Kidney epithelial cell (primary cell): ENCODE measurements around the gene YEATS4. TPM values are rescaled to one million over a fixed set of nuclear protein-coding genes. Genes with fewer than 3 reads are reported as not detected.

Experiments
- DNase-seq: peaks from one replicate; pipeline ENCODE4 v3.0.0-alpha.2; 2010; ENCODE audit warnings: low read depth
- H3K27me3 ChIP-seq: 2 replicates; pipeline ENCODE4 v1.6.0; 2011; ENCODE audit warnings: low read length; ENCODE audit not compliant: control insufficient read depth, insufficient read depth
- H3K36me3 ChIP-seq: 2 replicates; pipeline ENCODE4 v1.5.1; 2011; ENCODE audit warnings: low read length; ENCODE audit not compliant: control insufficient read depth, insufficient read depth
- H3K4me3 ChIP-seq: 2 replicates; pipeline ENCODE4 v1.5.1; 2011; ENCODE audit warnings: low read depth, mild to moderate bottlenecking, control low read depth, low read length
- CTCF ChIP-seq: IDR thresholded peaks from 2 replicates; pipeline ENCODE4 v1.5.1; 2011; ENCODE audit warnings: mild to moderate bottlenecking, moderate library complexity, low read length, control low read depth, inconsistent platforms; ENCODE audit not compliant: insufficient read depth, poor library complexity, severe bottlenecking
- total RNA-seq: library from RNA; depleted of rRNA; stranded (reverse); fragments of >200 nt; gene quantifications from 2 replicates; pipeline ENCODE4 v1.2.3, GENCODE V29; 2015

Gene YEATS4
- total RNA-seq, 1 donor from 2014 or later = 55.6 TPM

DNA sequence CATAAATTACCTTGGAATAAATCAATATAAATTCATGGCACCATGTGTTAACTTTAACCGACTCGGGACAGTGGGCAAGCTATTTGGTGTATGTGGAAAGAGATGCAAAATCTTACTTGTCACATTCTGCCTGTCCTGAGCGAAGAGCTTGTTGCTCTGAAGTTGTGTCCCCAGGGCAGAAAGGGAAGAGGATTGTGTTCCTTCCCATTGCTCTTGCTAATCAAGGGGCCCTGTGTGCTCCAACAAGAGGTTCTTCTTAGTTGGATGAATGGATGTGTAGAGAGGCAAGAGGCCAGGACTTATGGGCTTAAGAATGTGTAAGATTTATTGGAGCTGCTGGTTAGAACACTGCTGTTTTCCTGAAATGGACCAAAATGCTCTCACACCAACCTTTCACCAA lies 74.1 kb downstream of the YEATS4 start:
- DNase-seq = no peak
- TF ChIP-seq CTCF = no peak
- Histone ChIP-seq H3K36me3 (no peaks in the 10 kb centered on the region), H3K4me3 (no peak overlapping the region), H3K27me3 (no peaks in the 10 kb centered on the region)

- no peak for DNase-seq
- no peak for TF ChIP-seq CTCF
- Histone ChIP-seq H3K27me3 (no peaks in the 10 kb centered on the region), H3K36me3 (no peaks in the 10 kb centered on the region), H3K4me3 (no peak overlapping the region)
These were observed 76.1 kb downstream of the YEATS4 start for GRCh38 chr12:69435644-69436043.

DNA sequence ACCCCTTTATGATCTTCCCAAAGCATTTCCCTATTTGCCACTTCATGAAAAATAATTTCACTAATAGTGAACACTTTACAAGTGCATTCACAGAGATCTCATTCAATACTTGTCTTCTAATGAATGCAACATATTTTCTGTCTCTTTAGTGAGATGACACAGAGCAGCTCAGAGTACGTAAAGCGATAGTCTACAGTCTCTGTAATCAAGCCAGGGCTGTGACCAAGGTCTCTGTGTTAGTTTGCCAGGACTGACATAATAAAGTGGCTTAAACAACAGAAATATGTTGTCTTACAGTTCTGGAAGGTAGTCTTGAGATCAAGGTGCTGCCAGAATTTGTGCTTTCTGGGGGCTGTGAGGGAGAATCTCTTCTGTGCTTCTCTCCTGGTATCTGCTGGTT lies 77.5 kb downstream of the YEATS4 start:
- Histone ChIP-seq H3K36me3 (no peaks in the 10 kb centered on the region), H3K27me3 (no peaks in the 10 kb centered on the region), H3K4me3 (no peak overlapping the region)
- no peak for TF ChIP-seq CTCF
- DNase-seq = no peak

- no peak overlapping the region for H3K4me3 ChIP-seq
- H3K27me3 ChIP-seq = no peaks in the 10 kb centered on the region
- TF ChIP-seq CTCF = no peak
- no peaks in the 10 kb centered on the region for H3K36me3 ChIP-seq
- DNase-seq = no peak
These were observed 79.0 kb downstream of the YEATS4 start for GRCh38 chr12:69438539-69438938.

DNA sequence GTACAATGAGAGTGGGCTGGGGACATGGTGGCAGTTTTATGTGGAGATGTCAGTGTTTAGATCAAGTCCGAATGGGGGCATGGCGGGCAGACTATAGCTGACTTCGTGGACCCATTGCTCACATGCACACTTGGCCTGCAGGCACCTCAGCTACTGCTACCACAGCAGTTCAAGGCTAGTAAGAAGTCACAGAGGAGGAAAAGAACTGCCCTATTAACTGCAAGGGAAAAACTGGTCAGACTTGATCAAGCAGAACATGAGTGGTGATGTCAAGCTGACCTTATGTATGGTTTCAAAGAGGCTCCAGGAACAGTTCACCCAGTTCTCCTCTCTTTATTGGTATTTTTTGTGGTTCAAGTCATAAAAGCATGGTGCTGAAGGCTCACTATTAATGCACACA lies 80.5 kb downstream of the YEATS4 start:
- no peak overlapping the region for H3K4me3 ChIP-seq
- H3K27me3 ChIP-seq = no peaks in the 10 kb centered on the region
- no peak for DNase-seq
- no peaks in the 10 kb centered on the region for H3K36me3 ChIP-seq
- TF ChIP-seq CTCF = no peak

Other genes with a start within 250 kb of the YEATS4 start
- gene CPSF6, start 120.2 kb upstream of the YEATS4 start, total RNA-seq = 34.6 and 35.6 TPM in 2 replicates
- 0.07 and 0.08 TPM in 2 replicates for gene LYZ, start 11.4 kb upstream of the YEATS4 start, total RNA-seq
- 26.6 and 35.5 TPM in 2 replicates for gene FRS2, start 110.6 kb downstream of the YEATS4 start, total RNA-seq
- 212 and 224 TPM in 2 replicates for gene CCT2, start 225.7 kb downstream of the YEATS4 start, total RNA-seq